Esophagus muscularis mucosa (tissue), 3 donors: ENCODE data around the gene TTC7B.

Experiments used
- POLR2AphosphoS5 ChIP-seq, 2 donors: sonication (generic); formaldehyde crosslinking; IDR thresholded peaks; one replicate each; pipeline ENCODE4 v1.6.1; 2017; ENCODE audit warnings: antibody characterized with exemption in 2 of 2
- TF ChIP-seq, protein P1 (sequence below), 3 experiments: fragments of 200-600 bp in 2 of 3; fragments of 450-650 bp in 1 of 3; sonication (generic) in 2 of 3; IDR thresholded peaks; one replicate each; pipeline ENCODE4 v1.5.1; 2017 to 2019; ENCODE audit warnings: antibody characterized with exemption in 3 of 3, mild to moderate bottlenecking in 2 of 3, moderate library complexity in 1 of 3

DNA sequence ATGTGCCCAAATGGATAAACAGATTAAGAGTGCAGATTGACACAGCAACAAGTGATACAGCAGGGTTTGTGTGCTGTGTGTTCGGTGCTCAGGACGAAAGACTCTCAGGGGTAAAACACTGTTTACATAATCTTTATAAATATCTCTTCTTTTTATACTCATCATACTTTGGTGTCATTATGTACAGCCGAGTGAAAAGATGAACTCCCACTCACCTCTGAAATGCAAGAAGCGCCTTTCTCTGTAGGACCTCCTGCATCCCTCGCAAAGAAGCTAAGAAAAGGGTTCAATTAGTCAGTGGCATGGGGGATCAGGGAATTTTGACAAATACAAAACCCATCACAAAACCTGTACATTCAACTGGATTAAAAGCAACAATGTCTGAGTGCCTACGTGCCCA lies 163.6 kb downstream of the TTC7B start:
- TF ChIP-seq, protein P1, sequence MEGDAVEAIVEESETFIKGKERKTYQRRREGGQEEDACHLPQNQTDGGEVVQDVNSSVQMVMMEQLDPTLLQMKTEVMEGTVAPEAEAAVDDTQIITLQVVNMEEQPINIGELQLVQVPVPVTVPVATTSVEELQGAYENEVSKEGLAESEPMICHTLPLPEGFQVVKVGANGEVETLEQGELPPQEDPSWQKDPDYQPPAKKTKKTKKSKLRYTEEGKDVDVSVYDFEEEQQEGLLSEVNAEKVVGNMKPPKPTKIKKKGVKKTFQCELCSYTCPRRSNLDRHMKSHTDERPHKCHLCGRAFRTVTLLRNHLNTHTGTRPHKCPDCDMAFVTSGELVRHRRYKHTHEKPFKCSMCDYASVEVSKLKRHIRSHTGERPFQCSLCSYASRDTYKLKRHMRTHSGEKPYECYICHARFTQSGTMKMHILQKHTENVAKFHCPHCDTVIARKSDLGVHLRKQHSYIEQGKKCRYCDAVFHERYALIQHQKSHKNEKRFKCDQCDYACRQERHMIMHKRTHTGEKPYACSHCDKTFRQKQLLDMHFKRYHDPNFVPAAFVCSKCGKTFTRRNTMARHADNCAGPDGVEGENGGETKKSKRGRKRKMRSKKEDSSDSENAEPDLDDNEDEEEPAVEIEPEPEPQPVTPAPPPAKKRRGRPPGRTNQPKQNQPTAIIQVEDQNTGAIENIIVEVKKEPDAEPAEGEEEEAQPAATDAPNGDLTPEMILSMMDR (IDR thresholded peaks at IDR 0.05) = no peak
- no peak for TF ChIP-seq POLR2AphosphoS5 (IDR thresholded peaks at IDR 0.05)
